GM23338 (cell line): Measurements from ENCODE around the gene ALDH3B1.

ENCODE experiments used
- CREB1 ChIP-seq: fragments of 250-450 bp; sonication (Bioruptor Pico); IDR thresholded peaks from 2 replicates; pipeline ENCODE4 v1.5.0; 2020; ENCODE audit warnings: low read depth, mild to moderate bottlenecking, moderate library complexity
- CTCF ChIP-seq, 2 experiments: fragments of 200-600 bp in 1 of 2; sonication (generic) in 1 of 2; conservative IDR thresholded peaks; 2 replicates each; pipeline versions ENCODE4 v1.5.1 to v1.6.1; 2016 to 2017; ENCODE audit warnings: antibody characterized with exemption in 2 of 2, low read depth in 2 of 2, mild to moderate bottlenecking in 2 of 2, moderate library complexity in 1 of 2
- POLR2AphosphoS5 ChIP-seq: IDR thresholded peaks from 2 replicates; pipeline ENCODE4 v1.6.1; 2016; ENCODE audit warnings: antibody characterized with exemption, low read depth

DNA sequence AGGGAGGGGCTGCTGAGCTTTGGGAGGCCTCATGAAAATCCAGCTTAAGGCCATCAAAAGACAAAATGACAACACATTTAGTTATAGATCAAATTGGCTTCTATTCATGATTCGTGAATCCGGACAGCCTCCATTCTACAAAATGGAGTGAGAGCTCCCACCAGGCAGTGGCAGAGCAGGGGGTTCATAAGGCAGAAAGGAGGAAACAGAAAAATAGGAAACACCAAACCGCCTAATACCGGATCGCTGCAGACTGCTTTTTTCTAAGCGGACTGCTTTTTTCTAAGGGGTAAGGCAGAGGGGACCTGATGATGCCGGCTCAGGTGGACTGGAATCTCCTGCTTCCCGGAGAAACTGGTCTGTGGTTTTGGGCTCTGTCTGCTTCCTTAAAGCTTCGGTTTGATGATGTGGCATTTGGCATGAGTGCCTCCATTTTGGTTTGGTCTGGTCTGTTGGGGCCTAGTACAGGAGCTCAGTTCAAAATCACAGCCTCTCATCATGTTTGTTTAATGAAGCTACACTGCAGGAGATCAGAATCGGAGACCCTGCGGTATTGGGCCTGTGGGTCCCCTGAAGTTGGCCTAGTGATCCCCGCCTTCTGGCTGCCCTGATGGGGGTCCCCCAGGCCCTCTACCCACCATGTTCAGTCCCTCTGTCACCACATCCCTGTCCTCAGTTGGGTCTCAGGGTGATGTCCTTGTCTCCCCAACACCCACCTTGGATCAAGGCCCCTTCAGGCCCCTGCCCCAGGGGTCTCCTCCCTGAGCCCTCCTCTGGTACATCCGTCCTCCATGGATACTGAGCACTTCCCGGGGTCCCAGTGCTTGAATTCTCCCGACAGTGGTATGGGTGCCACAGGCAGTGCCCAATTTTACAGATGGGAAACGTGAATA is 1.2 kb downstream of the ALDH3B1 start:
- TF ChIP-seq CTCF (conservative IDR thresholded peaks at IDR 0.05; ENCODE audit: low read depth in 2 of 2) (no peak), CREB1 (CRISPR knock-in tag) (no peak), POLR2AphosphoS5 (no peak)
